RWPE1 (cell line): ENCODE measurements around the gene CALM1.

ENCODE experiments used
- CTCF ChIA-PET: fragments of 350-600 bp; sonication (Branson Sonifier 250); formaldehyde crosslinking; extraction: SDS; loops from one replicate; lab custom pipeline; 2021; lab: Yijun Ruan, JAX
- POLR2A ChIA-PET: fragments of 400-600 bp; formaldehyde crosslinking; extraction: SDS; loops from one replicate; lab custom pipeline; 2020; ENCODE audit warnings: antibody characterized with exemption; ENCODE audit not compliant: low non-redundant PET; lab: Yijun Ruan, JAX
- DNase-seq: peaks from one replicate; pipeline ENCODE4 v3.0.0; 2012; ENCODE audit warnings: low spot score
- H3K27ac ChIP-seq: fragments of 450-650 bp; 2 replicates; pipeline ENCODE4 v1.5.1; 2017
- CTCF ChIP-seq: fragments of 450-650 bp; conservative IDR thresholded peaks from 2 replicates; pipeline ENCODE4 v1.5.1; 2017; ENCODE audit warnings: low read depth, mild to moderate bottlenecking

The CALM1 gene

DNA sequence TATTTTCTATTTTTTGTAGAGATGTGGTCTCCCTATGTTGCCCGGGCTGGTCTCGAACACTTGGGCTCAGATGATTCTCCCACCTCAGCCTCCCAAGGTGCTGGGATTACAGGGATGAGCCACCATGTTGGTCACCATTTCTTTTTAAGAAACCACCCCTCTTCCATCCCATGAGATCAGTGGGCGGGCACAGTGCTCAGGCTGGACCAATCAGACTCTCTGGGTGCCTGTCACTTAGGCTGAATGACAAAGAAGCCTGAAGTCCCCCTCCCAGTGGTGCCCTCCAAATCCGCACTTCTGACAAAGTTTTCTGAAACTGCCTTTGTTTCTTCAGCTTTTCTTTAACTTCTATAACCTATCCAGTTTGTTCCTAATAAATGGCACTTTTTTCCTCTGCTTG is 48.2 kb downstream of the CALM1 start:
- ChIA-PET CTCF (interaction anchor here (1.3 kb wide), 1 partner anchor 154 kb away, joined by 4 read pairs; no protein-coding TSS in a partner anchor), POLR2A (no interaction called here)
- H3K27ac ChIP-seq = peak overlapping the region; percentile 36
- TF ChIP-seq CTCF = no peak
- DNase-seq = no peak

DNA sequence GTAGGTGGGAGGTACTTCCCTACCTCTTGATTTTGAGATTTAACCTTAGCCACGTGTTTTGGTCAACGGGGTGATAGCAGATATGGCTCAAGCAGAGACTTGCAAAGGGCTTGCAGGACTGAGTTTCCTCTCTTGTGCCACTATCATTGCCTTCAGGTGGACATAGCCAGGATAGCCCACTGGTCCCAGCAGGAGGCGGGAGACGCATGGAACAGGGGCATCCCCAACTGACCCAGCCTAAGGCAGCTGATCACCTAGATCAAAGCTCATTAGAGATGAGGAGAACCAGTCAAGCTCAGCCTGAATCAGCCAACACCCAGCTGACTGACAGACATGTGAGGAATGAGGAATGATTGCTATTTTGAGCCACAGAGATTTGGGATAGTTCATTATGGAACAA is 49.6 kb downstream of the CALM1 start:
- ChIA-PET POLR2A (no interaction called here), CTCF (interaction anchor here (0.6 kb wide), 1 partner anchor 11 kb away, joined by 3 read pairs; no protein-coding TSS in a partner anchor)
- no peak for DNase-seq
- no peak overlapping the region for H3K27ac ChIP-seq
- TF ChIP-seq CTCF = no peak

GRCh38 chr14:90447720-90448497 is 51.1 kb downstream of the CALM1 start:
- TF ChIP-seq CTCF = no peak
- CTCF ChIA-PET = no interaction called here
- H3K27ac ChIP-seq = no peak overlapping the region
- POLR2A ChIA-PET = no interaction called here
- no peak for DNase-seq

- DNase-seq = no peak
- CTCF ChIA-PET = no interaction called here
- POLR2A ChIA-PET = no interaction called here
- TF ChIP-seq CTCF = no peak
- H3K27ac ChIP-seq = no peak overlapping the region
These were observed 52.6 kb downstream of the CALM1 start for GRCh38 chr14:90449411-90449810.

DNA sequence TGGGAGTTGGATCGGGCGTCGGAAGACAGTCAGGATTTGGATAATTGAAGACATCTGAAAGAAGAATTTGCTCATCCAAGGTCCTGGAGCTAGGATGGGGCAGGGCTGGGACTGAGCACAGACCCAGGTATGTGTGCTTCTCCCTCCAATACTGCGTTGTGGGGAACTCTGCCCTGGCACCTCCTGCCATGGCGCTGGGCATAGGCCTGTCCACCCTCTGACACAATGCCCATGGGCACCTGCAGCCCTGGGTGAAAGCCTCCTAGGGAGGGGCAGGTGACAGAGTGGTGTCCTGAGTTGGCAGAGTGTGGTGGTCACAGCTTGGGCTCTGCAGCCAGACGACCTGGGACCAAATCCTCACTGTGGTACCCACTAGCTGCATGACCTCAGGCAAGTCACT is 53.3 kb downstream of the CALM1 start:
- H3K27ac ChIP-seq = no peak overlapping the region
- ChIA-PET CTCF (no interaction called here), POLR2A (no interaction called here)
- no peak for TF ChIP-seq CTCF
- no peak for DNase-seq

DNA sequence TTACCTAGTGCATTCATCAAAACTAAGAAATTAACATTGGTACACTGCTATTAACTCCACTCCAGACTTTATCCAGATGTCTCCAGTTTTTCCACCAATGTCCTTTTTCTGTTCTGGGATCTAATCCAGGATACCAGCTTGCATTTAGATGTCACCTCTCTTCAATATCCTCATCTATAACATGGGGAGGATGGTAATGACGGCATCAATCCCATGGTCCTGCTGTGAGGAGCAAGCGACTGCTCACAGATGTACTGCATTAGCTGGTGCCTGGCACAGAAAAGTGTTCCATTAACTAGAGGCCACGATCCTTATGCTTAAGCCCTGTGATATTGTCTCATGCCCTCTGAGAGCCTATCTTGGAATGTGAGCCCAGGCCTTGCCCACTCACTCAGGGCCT is 53.8 kb downstream of the CALM1 start:
- H3K27ac ChIP-seq = no peak overlapping the region
- no peak for DNase-seq
- no peak for TF ChIP-seq CTCF
- ChIA-PET CTCF (no interaction called here), POLR2A (no interaction called here)
